Endothelial cell of umbilical vein (primary cell): ENCODE measurements around the gene ASIC5. TPM values are rescaled to one million over a fixed set of nuclear protein-coding genes. Genes with fewer than 3 reads are reported as not detected.

ENCODE experiments used
- BruUV-seq: library from RNA; stranded (reverse); fragments of 400-500 nt; replicated peaks from 2 replicates; lab custom pipeline; 2021; lab: Mats Ljungman, UMichigan
- CTCF ChIA-PET: fragments of 300-600, 350-600 bp; sonication (Branson Sonifier 250); formaldehyde crosslinking; loops from one replicate; lab custom pipeline; 2021; ENCODE audit warnings: antibody characterized with exemption, inconsistent platforms; lab: Charles Lee
- POLR2A ChIA-PET: fragments of 300-600, 350-600 bp; sonication (Branson Sonifier 250); formaldehyde crosslinking; loops from one replicate; lab custom pipeline; 2021; ENCODE audit warnings: antibody characterized with exemption, inconsistent platforms; lab: Charles Lee
- DNase-seq: peaks from one replicate; pipeline ENCODE4 v3.0.0-alpha.2; 2011; ENCODE audit warnings: low read depth, low spot score
- FAIRE-seq: peaks from 2 replicates; lab custom pipeline; 2011; peaks lifted over from hg19 to GRCh38; lab: Jason Lieb, UNC
- H2AFZ ChIP-seq: 2 replicates; pipeline ENCODE4 v1.6.0; 2012; ENCODE audit warnings: low read depth, low read length, control low read depth, inconsistent platforms
- H3K27ac ChIP-seq: 2 replicates; pipeline ENCODE4 v1.5.1; 2011; ENCODE audit warnings: low read depth, mild to moderate bottlenecking, control low read depth, low read length, moderate library complexity; ENCODE audit not compliant: insufficient read depth
- H3K27me3 ChIP-seq, 2 experiments: 2 replicates each; pipeline versions ENCODE4 v1.6.0 to v1.6.1; 2011; ENCODE audit warnings: low read length in 2 of 2, mixed read lengths in 1 of 2; ENCODE audit not compliant: control insufficient read depth in 2 of 2, insufficient read depth in 2 of 2
- H3K36me3 ChIP-seq, 2 experiments: 2 replicates in 1 of 2; 3 replicates in 1 of 2; pipeline ENCODE4 v1.5.1; 2011; ENCODE audit warnings: low read length in 2 of 2, mild to moderate bottlenecking in 1 of 2, moderate library complexity in 1 of 2; ENCODE audit not compliant: control insufficient read depth in 2 of 2, insufficient read depth in 2 of 2; ENCODE audit errors: extremely low read depth in 1 of 2
- H3K4me1 ChIP-seq: 3 replicates; pipeline ENCODE4 v1.5.1; 2011; ENCODE audit warnings: mild to moderate bottlenecking, low read length; ENCODE audit not compliant: control insufficient read depth, insufficient read depth; ENCODE audit errors: extremely low read depth
- H3K4me2 ChIP-seq: 2 replicates; pipeline ENCODE4 v1.6.1; 2011; ENCODE audit warnings: low read length, control low read depth, mixed read lengths; ENCODE audit not compliant: insufficient read depth
- H3K4me3 ChIP-seq, 3 experiments: fragments of 200-600 bp in 1 of 3; sonication (generic), shearing (Covaris generic) in 1 of 3; replicated peaks in 1 of 3; 2 replicates each; pipeline ENCODE4 v1.5.1; 2011 to 2016; ENCODE audit warnings: control low read depth in 3 of 3, low read length in 3 of 3, mild to moderate bottlenecking in 2 of 3, inconsistent platforms in 1 of 3, low read depth in 1 of 3, moderate library complexity in 1 of 3; ENCODE audit not compliant: insufficient read depth in 1 of 3
- H3K79me2 ChIP-seq: 2 replicates; pipeline ENCODE4 v1.6.0; 2012; ENCODE audit warnings: low read length, inconsistent platforms; ENCODE audit not compliant: control insufficient read depth, insufficient read depth
- H3K9ac ChIP-seq: replicated peaks from 2 replicates; pipeline ENCODE3; 2011; ENCODE audit warnings: low read length, control low read depth; ENCODE audit not compliant: insufficient read depth; ENCODE audit errors: extremely low read depth
- H3K9me1 ChIP-seq: replicated peaks from 3 replicates; pipeline ENCODE4 v1.6.0; 2011; ENCODE audit warnings: mild to moderate bottlenecking, low read length; ENCODE audit not compliant: control insufficient read depth, insufficient read depth; ENCODE audit errors: extremely low read depth
- H3K9me3 ChIP-seq: replicated peaks from 2 replicates; pipeline ENCODE4 v1.5.1; 2012; ENCODE audit warnings: low read length, inconsistent platforms; ENCODE audit not compliant: control insufficient read depth, insufficient read depth
- H4K20me1 ChIP-seq: replicated peaks from 2 replicates; pipeline ENCODE3; 2011; ENCODE audit warnings: mild to moderate bottlenecking, low read length; ENCODE audit not compliant: control insufficient read depth, insufficient read depth; ENCODE audit errors: extremely low read depth
- CTCF ChIP-seq, 2 donors: IDR thresholded peaks; 1 replicate in 1 of 2; 2 replicates in 1 of 2; pipeline ENCODE4 v1.5.1; 2011; ENCODE audit warnings: low read length in 2 of 2, mild to moderate bottlenecking in 2 of 2, moderate library complexity in 2 of 2, control low read depth in 1 of 2, inconsistent platforms in 1 of 2, low read depth in 1 of 2; ENCODE audit not compliant: insufficient read depth in 1 of 2; ENCODE audit errors: extremely low read depth in 1 of 2
- FOS ChIP-seq: IDR thresholded peaks from 2 replicates; pipeline ENCODE4 v1.6.1; 2011; ENCODE audit warnings: mild to moderate bottlenecking, low read length, moderate library complexity, borderline replicate concordance; ENCODE audit not compliant: insufficient read depth
- JUN ChIP-seq: IDR thresholded peaks from 2 replicates; pipeline ENCODE4 v1.6.1; 2011; ENCODE audit warnings: borderline replicate concordance, low read depth; ENCODE audit not compliant: insufficient read length, insufficient read depth
- MAX ChIP-seq: IDR thresholded peaks from 2 replicates; pipeline ENCODE4 v1.6.1; 2011; ENCODE audit not compliant: insufficient read depth, insufficient read length
- MYC ChIP-seq: IDR thresholded peaks from one replicate; pipeline ENCODE4 v1.6.1; 2011; ENCODE audit warnings: mild to moderate bottlenecking, low read depth, low read length
- POLR2AphosphoS5 ChIP-seq: IDR thresholded peaks from 2 replicates; pipeline ENCODE4 v1.6.1; 2012; ENCODE audit warnings: low read depth, mild to moderate bottlenecking, control low read depth, low read length, moderate library complexity; ENCODE audit not compliant: insufficient read depth
- dilution Hi-C: fragments of 300-500 bp; cut with MboI; formaldehyde crosslinking; loops from one replicate; pipeline ENCODE4 v1.15.0; 2019; ENCODE audit warnings: low sequenced_read_pairs; ENCODE audit not compliant: extremely low pct_ligation_motif_present
- intact Hi-C: fragments of 100-400 bp; cut with micrococcal nuclease; formaldehyde crosslinking; loops from one replicate; pipeline ENCODE4 v1.10.0; 2022
- polyA plus RNA-seq, 4 experiments: library from polyadenylated mRNA; depleted of rRNA in 3 of 4; stranded (reverse) in 3 of 4; unstranded in 1 of 4; fragments of >200 nt; gene quantifications; 2 replicates each; pipeline versions ENCODE4 v1.2.1 to v1.2.3, GENCODE V29; 2011 to 2012; ENCODE audit warnings: missing spikeins in 1 of 4
- total RNA-seq: library from RNA; stranded (reverse); gene quantifications from 2 replicates; pipeline ENCODE4 v1.2.3, GENCODE V29; 2021

ASIC5 gene
- total and polyA plus RNA-seq, 2 donors (not counting 3 experiments of a cell fraction or from before 2014, with no cell fraction given): not detected

DNA sequence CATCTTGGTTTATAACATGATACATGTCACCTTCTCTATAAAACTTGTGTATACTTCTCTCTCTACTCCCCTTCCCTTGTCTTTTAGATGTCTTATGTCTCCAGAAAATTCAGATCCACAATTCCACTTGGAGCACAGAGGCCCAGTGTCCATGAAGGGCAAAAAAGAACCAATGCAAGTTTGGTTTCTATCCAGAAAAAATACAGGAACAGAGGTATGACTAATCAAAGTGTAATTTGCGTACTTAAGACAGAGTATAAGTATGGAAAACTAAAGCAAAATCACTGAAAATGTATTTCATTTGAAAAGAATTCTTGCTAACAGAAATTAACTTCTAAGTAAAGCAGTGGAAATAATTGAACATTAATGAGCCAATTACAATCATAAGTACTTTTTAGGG is 61.1 kb downstream of the ASIC5 start:
- H3K36me3 ChIP-seq: no peaks in the 10 kb centered on the region
- intact Hi-C loops (loop anchor here (5.0 kb wide), 1 partner anchor 1322 kb away; no protein-coding TSS in a partner anchor), dilution Hi-C loops (no loop called here)
- H3K9me1 ChIP-seq: no peaks in the 10 kb centered on the region
- TF ChIP-seq MYC (no peak), POLR2AphosphoS5 (no peak), MAX (no peak), FOS (peak; percentile 18), JUN (peak; percentile 25), CTCF (IDR thresholded peaks at IDR 0.05; ENCODE audit: extremely low read depth in 1 of 2, insufficient read depth in 1 of 2, low read depth in 1 of 2, low read length in 2 of 2) (no peak)
- H3K27me3 ChIP-seq: no peaks in the 10 kb centered on the region
- peak overlapping the region; percentile 61 for H2AFZ ChIP-seq
- no peak overlapping the region for H3K4me3 ChIP-seq
- peaks cover 10% of the 10 kb centered on the region for H3K4me1 ChIP-seq
- peak; percentile 66 for DNase-seq
- H3K4me2 ChIP-seq: peak overlapping the region; percentile 53
- POLR2A ChIA-PET: no interaction called here
- no peak for FAIRE-seq
- peak overlapping the region; percentile 46 for H3K27ac ChIP-seq
- CTCF ChIA-PET: interaction anchor here (1.7 kb wide), 1 partner anchor 149 kb away, joined by 6 read pairs; the partner anchor contains the start of gene CTSO
- H3K9ac ChIP-seq: no peak overlapping the region
- no peaks in the 10 kb centered on the region for H3K9me3 ChIP-seq
- H4K20me1 ChIP-seq: no peaks in the 10 kb centered on the region
- H3K79me2 ChIP-seq: no peaks in the 10 kb centered on the region
- BruUV-seq: no TSS peak
